Stomach (tissue), 9 donors: ENCODE measurements around the gene KCNH1. TPM values are rescaled to one million over a fixed set of nuclear protein-coding genes. Genes with fewer than 3 reads are reported as not detected.

Experiments
- DNase-seq, 2 donors: peaks; one replicate each; pipeline versions ENCODE4 v3.0.0 to v3.0.0-alpha.2; 2013 to 2019
- H3K27ac ChIP-seq, 5 donors: fragments of 200-600 bp in 4 of 5; sonication (generic) in 4 of 5; one replicate each; pipeline ENCODE4 v1.5.1; 2013 to 2019; ENCODE audit warnings: mild to moderate bottlenecking in 1 of 5, moderate library complexity in 1 of 5
- H3K27me3 ChIP-seq, 3 donors: fragments of 200-600 bp; sonication (generic); one replicate each; pipeline ENCODE4 v1.5.1; 2017 to 2019; ENCODE audit warnings: mixed run types in 1 of 3
- H3K36me3 ChIP-seq, 4 donors: fragments of 200-600 bp; sonication (generic); 1 replicate in 3 of 4; 2 replicates in 1 of 4; pipeline ENCODE4 v1.5.1; 2016 to 2019
- H3K4me1 ChIP-seq, 4 donors: fragments of 200-600 bp; sonication (generic); one replicate each; pipeline ENCODE4 v1.5.1; 2016 to 2019
- H3K4me3 ChIP-seq, 4 donors: fragments of 200-600 bp; sonication (generic) in 3 of 4; one replicate each; pipeline ENCODE4 v1.5.1; 2016 to 2019; ENCODE audit warnings: mild to moderate bottlenecking in 1 of 4
- H3K9me3 ChIP-seq, 4 donors: fragments of 200-600 bp; sonication (generic); one replicate each; pipeline ENCODE4 v1.5.1; 2016 to 2019
- EP300 ChIP-seq: sonication (generic); formaldehyde crosslinking; IDR thresholded peaks from one replicate; pipeline ENCODE4 v1.6.1; 2017; ENCODE audit warnings: antibody characterized with exemption
- POLR2A ChIP-seq, 4 donors: fragments of 450-650 bp; IDR thresholded peaks; one replicate each; pipeline ENCODE4 v1.6.1; 2016; ENCODE audit warnings: antibody characterized with exemption in 4 of 4, control low read depth in 2 of 4, mild to moderate bottlenecking in 1 of 4, moderate library complexity in 1 of 4
- POLR2AphosphoS5 ChIP-seq, 3 donors: sonication (generic); formaldehyde crosslinking; IDR thresholded peaks; one replicate each; pipeline ENCODE4 v1.6.1; 2016; ENCODE audit warnings: antibody characterized with exemption in 3 of 3
- WGBS, 5 donors: extraction: QIAGEN DNeasy Blood & Tissue Kit in 3 of 5; methylation state at CpG; one replicate each; pipeline versions ENCODE4 v1.1.5 to v1.1.7; 2013 to 2018; 5-methylcytosine and 5-hydroxymethylcytosine counted together
- intact Hi-C: fragments of 100-400 bp; cut with DNase I; formaldehyde crosslinking; loops from one replicate; pipeline ENCODE4 v1.15.1; 2023; ENCODE audit warnings: low total_unique reads
- polyA plus RNA-seq, 3 donors: library from polyadenylated mRNA; stranded (reverse); fragments of 200-250 nt; gene quantifications; one replicate each; pipeline ENCODE4 v1.2.3, GENCODE V29; 2013
- total RNA-seq, 5 donors: library from RNA; depleted of rRNA; stranded (reverse); fragments of >200 nt; gene quantifications; one replicate each; pipeline versions ENCODE4 v1.1.0 to v1.2.3, GENCODE V29; 2014 to 2016
- TF ChIP-seq, protein P1 (sequence below), 7 experiments: fragments of 450-650 bp in 4 of 7; fragments of 200-600 bp in 3 of 7; sonication (generic) in 3 of 7; IDR thresholded peaks; one replicate each; pipeline ENCODE4 v1.5.1; 2016 to 2019; ENCODE audit warnings: antibody characterized with exemption in 7 of 7, control low read depth in 2 of 7, mild to moderate bottlenecking in 1 of 7
- donor health status: healthy with polysubstance abuse.
- donor health status: Bipolar disorder and iron deficiency.
- donor health status: healthy.

The KCNH1 gene
- total and polyA plus RNA-seq, 8 donors = 0.10 to 6.8 (median 3.2) TPM; not detected in 1

DNA sequence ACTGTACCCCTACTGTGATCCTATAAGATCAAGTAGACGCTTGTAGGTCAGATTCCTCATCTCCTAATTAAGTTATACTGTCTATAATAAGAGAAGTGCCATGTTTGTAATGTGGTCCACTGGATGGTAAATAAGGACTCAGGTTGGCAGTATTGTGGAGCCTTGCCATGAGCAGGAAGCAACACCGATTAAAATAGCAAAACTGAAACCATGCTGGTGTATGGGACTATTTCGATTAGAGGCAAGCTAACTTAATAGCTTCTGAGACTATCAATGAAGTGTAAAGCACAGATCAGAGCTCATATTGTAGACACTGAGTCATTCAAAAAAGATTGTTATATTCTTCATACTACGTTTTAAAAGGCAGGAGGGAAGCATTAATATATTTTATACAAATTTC, 456.4 kb downstream of the KCNH1 start:
- no peaks in the 10 kb centered on the region for H3K27me3 ChIP-seq
- H3K36me3 ChIP-seq = peaks cover 0 to 14% (median 0%) of the 10 kb centered on the region in 4 donors
- no peaks in the 10 kb centered on the region for H3K9me3 ChIP-seq
- WGBS, 5 donors = 69 to 90% (median 84%) methylated on average over 4 of the region's 4 CpGs
- H3K4me1 ChIP-seq = no peaks in the 10 kb centered on the region
- H3K4me3 ChIP-seq = no peak overlapping the region
- H3K27ac ChIP-seq = no peak overlapping the region
- no peak for DNase-seq
- intact Hi-C loops = no loop called here
- TF ChIP-seq POLR2AphosphoS5 (IDR thresholded peaks at IDR 0.05) (no peak), EP300 (no peak), POLR2A (IDR thresholded peaks at IDR 0.05) (no peak)
- TF ChIP-seq, protein P1, sequence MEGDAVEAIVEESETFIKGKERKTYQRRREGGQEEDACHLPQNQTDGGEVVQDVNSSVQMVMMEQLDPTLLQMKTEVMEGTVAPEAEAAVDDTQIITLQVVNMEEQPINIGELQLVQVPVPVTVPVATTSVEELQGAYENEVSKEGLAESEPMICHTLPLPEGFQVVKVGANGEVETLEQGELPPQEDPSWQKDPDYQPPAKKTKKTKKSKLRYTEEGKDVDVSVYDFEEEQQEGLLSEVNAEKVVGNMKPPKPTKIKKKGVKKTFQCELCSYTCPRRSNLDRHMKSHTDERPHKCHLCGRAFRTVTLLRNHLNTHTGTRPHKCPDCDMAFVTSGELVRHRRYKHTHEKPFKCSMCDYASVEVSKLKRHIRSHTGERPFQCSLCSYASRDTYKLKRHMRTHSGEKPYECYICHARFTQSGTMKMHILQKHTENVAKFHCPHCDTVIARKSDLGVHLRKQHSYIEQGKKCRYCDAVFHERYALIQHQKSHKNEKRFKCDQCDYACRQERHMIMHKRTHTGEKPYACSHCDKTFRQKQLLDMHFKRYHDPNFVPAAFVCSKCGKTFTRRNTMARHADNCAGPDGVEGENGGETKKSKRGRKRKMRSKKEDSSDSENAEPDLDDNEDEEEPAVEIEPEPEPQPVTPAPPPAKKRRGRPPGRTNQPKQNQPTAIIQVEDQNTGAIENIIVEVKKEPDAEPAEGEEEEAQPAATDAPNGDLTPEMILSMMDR (IDR thresholded peaks at IDR 0.05) = no peak

DNA sequence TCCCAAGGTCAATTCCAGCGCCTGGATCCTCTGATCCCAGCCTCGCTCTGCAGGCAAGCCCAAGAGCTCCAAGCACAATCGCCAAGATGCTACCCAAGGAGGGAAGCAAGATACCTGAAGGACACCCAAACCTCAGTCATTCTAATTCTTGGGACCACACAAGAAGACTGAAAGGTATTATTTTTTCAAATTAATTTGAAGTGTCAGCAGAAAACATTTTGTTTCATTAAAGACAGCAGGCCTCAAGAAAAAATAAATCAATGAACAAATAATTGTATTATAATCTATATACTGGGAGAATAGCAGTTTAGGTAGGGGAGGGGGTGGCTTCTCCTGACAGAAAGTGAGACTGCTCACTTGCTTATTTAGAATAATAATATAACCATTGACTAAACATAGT, 457.4 kb downstream of the KCNH1 start:
- WGBS, 5 donors = 92 to 98% (median 96%) methylated on average over 3 of the region's 3 CpGs

DNA sequence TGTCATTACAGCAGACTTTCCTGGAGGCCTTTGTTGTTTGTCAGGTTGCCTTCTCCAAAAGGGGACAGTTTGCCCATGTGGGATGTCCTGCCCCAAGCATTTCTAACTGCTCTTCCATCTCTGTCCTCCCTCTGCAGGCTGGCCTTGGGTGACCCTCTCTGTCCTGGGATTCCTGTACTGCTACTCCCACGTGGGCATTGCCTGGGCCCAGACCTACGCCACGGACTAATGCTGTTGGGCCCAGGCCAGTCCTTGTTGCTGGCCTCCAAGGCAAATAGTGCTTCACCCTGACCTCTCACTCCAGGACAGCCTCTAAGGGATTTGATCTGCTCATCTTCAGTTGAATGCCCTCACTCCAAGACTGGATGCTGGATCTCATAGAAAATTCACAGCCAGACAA, 459.8 kb downstream of the KCNH1 start:
- Histone ChIP-seq H3K36me3 (peaks cover 0 to 15% (median 0%) of the 10 kb centered on the region in 4 donors), H3K27me3 (no peaks in the 10 kb centered on the region), H3K4me3 (no peak overlapping the region), H3K4me1 (no peaks in the 10 kb centered on the region), H3K9me3 (peaks cover 0 to 5% (median 0%) of the 10 kb centered on the region in 4 donors), H3K27ac (no peak overlapping the region)
- 87 to 100% (median 90%) methylated on average over 3 of the region's 3 CpGs for WGBS, 5 donors
- no peak for DNase-seq
- no peak for TF ChIP-seq POLR2AphosphoS5 (IDR thresholded peaks at IDR 0.05)
- TF ChIP-seq EP300 = no peak
- intact Hi-C loops = no loop called here

More for the DNA sequence above, 457.4 kb downstream of the KCNH1 start:
- TF ChIP-seq, protein P1 (IDR thresholded peaks at IDR 0.05) = no peak
- TF ChIP-seq POLR2A (IDR thresholded peaks at IDR 0.05) = no peak
- no peak for TF ChIP-seq POLR2AphosphoS5 (IDR thresholded peaks at IDR 0.05)
- TF ChIP-seq EP300 = no peak
- intact Hi-C loops = no loop called here
- Histone ChIP-seq H3K27ac (no peak overlapping the region), H3K9me3 (peaks cover 0 to 2% (median 0%) of the 10 kb centered on the region in 4 donors), H3K36me3 (peaks cover 0 to 16% (median 0%) of the 10 kb centered on the region in 4 donors), H3K4me1 (no peaks in the 10 kb centered on the region), H3K4me3 (no peak overlapping the region), H3K27me3 (no peaks in the 10 kb centered on the region)
- DNase-seq = no peak

DNA sequence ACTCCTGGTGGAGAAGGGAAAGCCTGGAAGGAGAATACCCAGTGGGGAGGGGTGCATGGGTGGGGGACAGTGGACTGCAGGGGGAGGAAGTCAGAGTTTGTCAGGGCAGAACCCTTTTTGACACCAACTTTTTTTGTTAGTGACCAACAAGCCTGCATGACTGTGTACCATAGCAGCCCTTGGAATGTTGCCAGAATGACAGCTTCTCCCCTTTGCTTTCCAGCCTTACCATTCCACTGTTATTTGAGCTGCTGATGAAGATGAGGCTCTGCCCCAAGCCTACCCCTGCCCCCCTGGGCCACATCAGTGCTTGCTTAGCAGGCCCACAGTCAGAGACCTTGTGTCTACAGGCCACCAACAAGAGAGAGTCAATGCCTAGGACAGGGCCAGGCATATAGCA, 464.0 kb downstream of the KCNH1 start:
- H3K27ac ChIP-seq = no peak overlapping the region
- no peak for DNase-seq
- no peaks in the 10 kb centered on the region for H3K27me3 ChIP-seq
- no peak overlapping the region for H3K4me3 ChIP-seq
- intact Hi-C loops = no loop called here
- peaks cover 0 to 5% (median 0%) of the 10 kb centered on the region in 4 donors for H3K9me3 ChIP-seq
- H3K4me1 ChIP-seq = no peaks in the 10 kb centered on the region
- no peak for TF ChIP-seq POLR2A (IDR thresholded peaks at IDR 0.05)
- TF ChIP-seq, protein P1 (IDR thresholded peaks at IDR 0.05) = no peak
- peaks cover 0 to 15% (median 0%) of the 10 kb centered on the region in 4 donors for H3K36me3 ChIP-seq

DNA sequence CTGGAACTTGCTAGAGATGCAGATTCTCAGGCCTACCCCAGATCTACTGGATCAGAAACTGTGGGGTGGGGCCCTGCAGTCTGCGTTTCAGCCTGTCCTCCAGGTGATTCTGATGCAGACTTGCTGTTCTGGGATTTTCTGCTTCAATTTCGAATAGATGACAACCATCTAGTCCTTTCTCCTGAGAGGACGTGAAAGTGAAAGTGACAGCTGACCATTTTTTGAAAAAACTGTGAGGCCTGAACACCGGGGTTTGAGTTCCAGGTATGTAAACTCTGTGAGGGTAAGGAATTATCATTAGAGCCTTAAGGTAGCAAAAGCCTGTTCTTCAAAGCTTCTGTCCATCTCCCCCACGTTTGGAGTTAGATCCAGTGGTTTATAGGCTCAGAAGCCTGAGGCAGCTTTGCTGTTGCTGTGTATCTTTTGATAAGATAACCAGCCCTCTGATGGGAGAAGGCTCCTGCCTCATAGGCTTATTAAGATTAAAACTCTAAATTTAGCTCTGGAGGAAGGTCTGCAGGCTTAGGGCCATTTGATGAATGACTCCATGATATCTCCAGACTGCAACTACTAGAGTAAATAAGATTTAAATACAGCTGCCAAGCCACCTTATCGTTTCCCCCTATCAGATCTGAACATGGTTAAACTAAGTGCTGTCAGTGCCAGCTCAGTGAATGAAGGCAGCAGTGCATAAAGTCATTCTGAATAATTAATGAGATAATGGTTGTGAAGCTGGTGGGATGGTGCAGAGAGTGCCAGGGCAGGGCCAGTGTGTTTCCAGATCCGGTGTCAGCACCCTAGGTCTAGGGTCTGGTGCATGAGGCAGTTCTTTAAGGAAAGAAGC, 470.0 kb downstream of the KCNH1 start:
- H3K4me1 ChIP-seq = peaks cover 0 to 9% (median 4%) of the 10 kb centered on the region in 4 donors
- no peak overlapping the region for H3K4me3 ChIP-seq
- H3K9me3 ChIP-seq = no peaks in the 10 kb centered on the region
- TF ChIP-seq EP300 (no peak), POLR2AphosphoS5 (IDR thresholded peaks at IDR 0.05) (no peak), POLR2A (IDR thresholded peaks at IDR 0.05) (no peak)
- TF ChIP-seq, protein P1 (IDR thresholded peaks at IDR 0.05) = no peak
- no peaks in the 10 kb centered on the region for H3K36me3 ChIP-seq
- DNase-seq = peak in 1 of 2 donors; percentile 30
- H3K27me3 ChIP-seq = no peaks in the 10 kb centered on the region
- intact Hi-C loops = no loop called here
- no peak overlapping the region for H3K27ac ChIP-seq
- WGBS, 5 donors = 26 to 59% (median 34%) methylated on average over 7 of the region's 7 CpGs
